Mammary epithelial cell (primary cell): ENCODE data around the gene NCKAP5.

ENCODE experiments used
- EZH2 ChIP-seq: IDR thresholded peaks from 2 replicates; pipeline ENCODE4 v1.6.1; 2012; ENCODE audit warnings: low read length, inconsistent platforms, borderline replicate concordance
- TF ChIP-seq, protein P1 (sequence below), 2 donors: IDR thresholded peaks in 1 of 2; conservative IDR thresholded peaks in 1 of 2; 2 replicates each; pipeline ENCODE4 v1.5.1; 2011 to 2012; ENCODE audit warnings: inconsistent platforms in 2 of 2, low read length in 2 of 2, mild to moderate bottlenecking in 2 of 2, control low read depth in 1 of 2, low read depth in 1 of 2; ENCODE audit not compliant: insufficient read depth in 1 of 2; ENCODE audit errors: extremely low read depth in 1 of 2

- TF ChIP-seq, protein P1, sequence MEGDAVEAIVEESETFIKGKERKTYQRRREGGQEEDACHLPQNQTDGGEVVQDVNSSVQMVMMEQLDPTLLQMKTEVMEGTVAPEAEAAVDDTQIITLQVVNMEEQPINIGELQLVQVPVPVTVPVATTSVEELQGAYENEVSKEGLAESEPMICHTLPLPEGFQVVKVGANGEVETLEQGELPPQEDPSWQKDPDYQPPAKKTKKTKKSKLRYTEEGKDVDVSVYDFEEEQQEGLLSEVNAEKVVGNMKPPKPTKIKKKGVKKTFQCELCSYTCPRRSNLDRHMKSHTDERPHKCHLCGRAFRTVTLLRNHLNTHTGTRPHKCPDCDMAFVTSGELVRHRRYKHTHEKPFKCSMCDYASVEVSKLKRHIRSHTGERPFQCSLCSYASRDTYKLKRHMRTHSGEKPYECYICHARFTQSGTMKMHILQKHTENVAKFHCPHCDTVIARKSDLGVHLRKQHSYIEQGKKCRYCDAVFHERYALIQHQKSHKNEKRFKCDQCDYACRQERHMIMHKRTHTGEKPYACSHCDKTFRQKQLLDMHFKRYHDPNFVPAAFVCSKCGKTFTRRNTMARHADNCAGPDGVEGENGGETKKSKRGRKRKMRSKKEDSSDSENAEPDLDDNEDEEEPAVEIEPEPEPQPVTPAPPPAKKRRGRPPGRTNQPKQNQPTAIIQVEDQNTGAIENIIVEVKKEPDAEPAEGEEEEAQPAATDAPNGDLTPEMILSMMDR (conservative IDR thresholded peaks at IDR 0.05 in 1 of 2, IDR thresholded peaks at IDR 0.05 in 1 of 2; ENCODE audit: extremely low read depth in 1 of 2, insufficient read depth in 1 of 2, low read depth in 1 of 2, low read length in 2 of 2), result no peak
- TF ChIP-seq EZH2, result no peak
These were observed 813.9 kb downstream of the NCKAP5 start for GRCh38 chr2:132754392-132754791.
